Liver (tissue), 9 donors: Measurements from ENCODE around the gene LPP. TPM values are rescaled to one million over a fixed set of nuclear protein-coding genes. Genes with fewer than 3 reads are reported as not detected.

ENCODE experiments used
- DNase-seq: peaks from one replicate; pipeline ENCODE4 v3.0.0-alpha.2; 2017; ENCODE audit warnings: low spot score
- H3K27ac ChIP-seq, 2 donors: one replicate each; pipeline ENCODE4 v1.7.0; 2013; ENCODE audit warnings: inconsistent platforms in 2 of 2, low read length in 2 of 2, control low read depth in 1 of 2, low read depth in 1 of 2, mild to moderate bottlenecking in 1 of 2
- H3K27me3 ChIP-seq, 4 donors: one replicate each; pipeline versions ENCODE4 v1.6.1 to v1.7.0; 2013; ENCODE audit warnings: low read length in 3 of 4, inconsistent platforms in 1 of 4, mild to moderate bottlenecking in 1 of 4, moderate library complexity in 1 of 4; ENCODE audit not compliant: control insufficient read depth in 4 of 4, insufficient read depth in 4 of 4
- H3K36me3 ChIP-seq, 4 donors: one replicate each; pipeline versions ENCODE4 v1.6.1 to v1.7.0; 2013; ENCODE audit warnings: low read length in 3 of 4, mild to moderate bottlenecking in 3 of 4, low read depth in 1 of 4, moderate library complexity in 1 of 4; ENCODE audit not compliant: control insufficient read depth in 4 of 4, insufficient read depth in 3 of 4
- H3K4me1 ChIP-seq, 4 donors: one replicate each; pipeline versions ENCODE4 v1.6.1 to v1.7.0; 2013; ENCODE audit warnings: low read length in 3 of 4, mild to moderate bottlenecking in 3 of 4, moderate library complexity in 1 of 4; ENCODE audit not compliant: control insufficient read depth in 4 of 4, insufficient read depth in 4 of 4
- H3K4me3 ChIP-seq, 3 donors: one replicate each; pipeline versions ENCODE4 v1.6.1 to v1.7.0; 2013; ENCODE audit warnings: low read length in 3 of 3, control low read depth in 1 of 3, low read depth in 1 of 3, mild to moderate bottlenecking in 1 of 3
- H3K9ac ChIP-seq, 2 donors: one replicate each; pipeline ENCODE4 v1.7.0; 2013; ENCODE audit warnings: low read length in 2 of 2, mild to moderate bottlenecking in 2 of 2, moderate library complexity in 2 of 2, control low read depth in 1 of 2, low read depth in 1 of 2
- H3K9me3 ChIP-seq, 4 donors: one replicate each; pipeline versions ENCODE4 v1.6.1 to v1.7.0; 2013; ENCODE audit warnings: low read length in 3 of 4; ENCODE audit not compliant: control insufficient read depth in 4 of 4
- ATF3 ChIP-seq: IDR thresholded peaks from 2 replicates; pipeline ENCODE4 v1.6.1; 2016; ENCODE audit warnings: antibody characterized with exemption
- CTCF ChIP-seq: fragments of 150-350 bp; IDR thresholded peaks from 2 replicates; pipeline ENCODE4 v1.5.1; 2017; ENCODE audit warnings: improper control_type of control experiment, low read depth, low read length; ENCODE audit not compliant: missing input control
- JUND ChIP-seq, 2 donors: IDR thresholded peaks; 2 replicates each; pipeline ENCODE4 v1.6.1; 2016; ENCODE audit warnings: antibody characterized with exemption in 2 of 2
- MAX ChIP-seq: IDR thresholded peaks from 2 replicates; pipeline ENCODE4 v1.6.1; 2016; ENCODE audit warnings: antibody characterized with exemption
- NR2F2 ChIP-seq: IDR thresholded peaks from 2 replicates; pipeline ENCODE4 v1.6.1; 2016; ENCODE audit warnings: antibody characterized with exemption
- RAD21 ChIP-seq, 2 donors: IDR thresholded peaks; 2 replicates each; pipeline ENCODE4 v1.6.1; 2016; ENCODE audit warnings: antibody characterized with exemption in 2 of 2, mild to moderate bottlenecking in 2 of 2
- REST ChIP-seq: IDR thresholded peaks from 2 replicates; pipeline ENCODE4 v1.6.1; 2016; ENCODE audit warnings: antibody characterized with exemption, mild to moderate bottlenecking
- YY1 ChIP-seq: IDR thresholded peaks from 2 replicates; pipeline ENCODE4 v1.6.1; 2016; ENCODE audit warnings: antibody characterized with exemption, mild to moderate bottlenecking
- ZBTB33 ChIP-seq: IDR thresholded peaks from 2 replicates; pipeline ENCODE4 v1.6.1; 2016; ENCODE audit warnings: antibody characterized with exemption
- WGBS: extraction: QIAGEN DNeasy Blood & Tissue Kit; methylation state at CpG from one replicate; pipeline ENCODE4 v1.1.7; 2013; 5-methylcytosine and 5-hydroxymethylcytosine counted together
- polyA plus RNA-seq, 2 donors: library from polyadenylated mRNA; stranded (reverse) in 1 of 2; unstranded in 1 of 2; fragments of 200-250 nt in 1 of 2; fragments of >200 nt in 1 of 2; fragmentation: Nextera tagmentation in 1 of 2; extraction: Ambion mirVana in 1 of 2; gene quantifications; one replicate each; pipeline versions ENCODE4 v1.2.1 to v1.2.3, GENCODE V29; 2013 to 2015
- total RNA-seq, 2 donors: library from RNA; depleted of rRNA; stranded (reverse); fragments of >200 nt; gene quantifications; one replicate each; pipeline ENCODE4 v1.2.3, GENCODE V29; 2014
- donor health status: healthy.
- donor health status: healthy.
- donor health status: healthy.
- donor health status: healthy.
- donor health status: healthy.

LPP gene
- total and polyA plus RNA-seq, 4 donors, result 3.3 to 53.7 (median 28.2) TPM

DNA sequence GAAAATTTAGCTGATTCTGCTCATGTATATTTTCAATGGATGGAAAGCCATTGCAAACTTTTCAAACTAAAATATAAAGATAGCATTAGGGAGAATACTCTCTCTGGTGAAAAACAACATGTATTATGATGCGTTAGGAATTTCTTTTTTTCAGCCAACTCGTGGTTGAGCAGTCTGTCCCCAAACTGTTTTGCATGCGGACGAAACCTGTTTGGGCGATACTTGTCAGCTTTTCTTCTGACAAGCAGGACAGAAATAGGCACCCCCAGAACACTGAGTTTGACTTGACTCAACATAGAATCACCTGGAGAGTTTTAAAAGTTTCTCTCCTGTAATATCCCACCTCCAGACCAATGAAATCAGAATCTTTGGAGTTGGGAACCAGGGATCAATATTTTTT, 600.3 kb downstream of the LPP start:
- no peaks in the 10 kb centered on the region for H3K9me3 ChIP-seq
- no peak for TF ChIP-seq CTCF
- no peak for TF ChIP-seq ZBTB33
- TF ChIP-seq REST, result no peak
- TF ChIP-seq RAD21 (IDR thresholded peaks at IDR 0.05), result no peak
- no peak for TF ChIP-seq MAX
- TF ChIP-seq NR2F2, result no peak
- TF ChIP-seq YY1, result no peak

DNA sequence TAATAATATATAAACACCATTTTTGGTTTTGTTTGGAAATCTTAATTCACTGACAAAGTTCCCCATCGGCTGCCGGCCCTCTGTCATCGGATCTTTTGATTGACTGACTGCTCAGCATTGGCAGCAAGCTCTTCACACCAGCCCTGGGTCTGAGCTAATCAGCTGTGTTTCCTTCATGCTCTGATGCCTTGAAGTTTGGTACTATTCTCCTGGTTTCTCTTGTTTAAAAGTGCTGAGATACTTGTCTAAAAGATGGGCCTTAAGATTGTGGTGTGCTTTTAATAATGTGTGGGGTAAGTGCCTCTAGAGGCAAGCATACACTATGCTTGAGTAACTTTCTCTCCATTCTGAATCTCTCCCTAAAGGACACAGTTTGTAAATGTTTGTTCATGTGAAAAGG, 602.3 kb downstream of the LPP start:
- Histone ChIP-seq H3K4me1 (peaks cover 0 to 6% (median 0%) of the 10 kb centered on the region in 4 donors), H3K36me3 (peaks cover 0 to 8% (median under 1%) of the 10 kb centered on the region in 4 donors), H3K27me3 (no peaks in the 10 kb centered on the region), H3K9me3 (no peaks in the 10 kb centered on the region), H3K9ac (no peak overlapping the region), H3K27ac (no peak overlapping the region), H3K4me3 (no peak overlapping the region)
- WGBS, result 97% methylated on average over 3 of the region's 3 CpGs
- TF ChIP-seq CTCF (no peak), ATF3 (no peak), JUND (IDR thresholded peaks at IDR 0.05) (no peak), MAX (no peak)
- DNase-seq, result no peak

More for the DNA sequence above, 600.3 kb downstream of the LPP start:
- Histone ChIP-seq H3K4me1 (peaks cover 0 to 7% (median 0%) of the 10 kb centered on the region in 4 donors), H3K9ac (no peak overlapping the region), H3K27me3 (no peaks in the 10 kb centered on the region), H3K27ac (no peak overlapping the region), H3K4me3 (no peak overlapping the region), H3K36me3 (peaks cover 0 to 1% (median 0%) of the 10 kb centered on the region in 4 donors)
- DNase-seq, result no peak
- 93% methylated on average over 5 of the region's 5 CpGs for WGBS
